DMS153 treated with DMSO at 0.1 percent for 48 hours (cell line): ENCODE measurements around the gene RANGAP1.

Experiments used
- DNase-seq: peaks from one replicate; lab custom pipeline; 2025; ENCODE audit not compliant: unreplicated experiment; lab: John Stamatoyannopoulos, UW

The RANGAP1 gene

GRCh38 chr22:41238570-41239442, 47.2 kb downstream of the RANGAP1 start:
- DNase-seq, result no peak

GRCh38 chr22:41237707-41238569, 48.0 kb downstream of the RANGAP1 start:
- peak; percentile 56 for DNase-seq

GRCh38 chr22:41237036-41237706, 48.8 kb downstream of the RANGAP1 start:
- DNase-seq, result no peak

- no peak for DNase-seq
Observed at GRCh38 chr22:41234815-41235695, 50.9 kb downstream of the RANGAP1 start.

GRCh38 chr22:41231369-41231768, 54.6 kb downstream of the RANGAP1 start:
- DNase-seq, result no peak

- no peak for DNase-seq
Observed at GRCh38 chr22:41230401-41230785, 55.6 kb downstream of the RANGAP1 start.

- no peak for DNase-seq
Observed at GRCh38 chr22:41229730-41230400, 56.1 kb downstream of the RANGAP1 start.

DNA sequence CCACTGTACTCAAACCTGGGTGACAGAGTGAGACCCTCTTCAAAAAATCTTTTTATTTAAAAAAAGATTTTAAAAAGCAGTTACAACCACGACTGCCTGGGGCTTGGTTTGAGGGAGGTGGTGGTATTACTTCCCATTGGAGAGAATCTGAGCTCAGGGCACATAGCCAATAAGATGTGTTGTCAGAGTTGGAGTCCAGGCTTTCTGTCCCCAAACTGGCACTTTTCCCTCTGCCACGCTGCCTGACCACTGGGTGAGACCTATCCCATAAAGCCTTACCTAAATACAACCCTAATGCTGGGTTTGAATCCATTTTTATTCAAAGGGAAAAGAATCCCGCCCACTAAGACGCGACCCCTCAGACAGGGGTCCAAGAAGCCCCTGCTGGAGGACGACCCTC, 56.8 kb downstream of the RANGAP1 start:
- DNase-seq, result no peak

DNA sequence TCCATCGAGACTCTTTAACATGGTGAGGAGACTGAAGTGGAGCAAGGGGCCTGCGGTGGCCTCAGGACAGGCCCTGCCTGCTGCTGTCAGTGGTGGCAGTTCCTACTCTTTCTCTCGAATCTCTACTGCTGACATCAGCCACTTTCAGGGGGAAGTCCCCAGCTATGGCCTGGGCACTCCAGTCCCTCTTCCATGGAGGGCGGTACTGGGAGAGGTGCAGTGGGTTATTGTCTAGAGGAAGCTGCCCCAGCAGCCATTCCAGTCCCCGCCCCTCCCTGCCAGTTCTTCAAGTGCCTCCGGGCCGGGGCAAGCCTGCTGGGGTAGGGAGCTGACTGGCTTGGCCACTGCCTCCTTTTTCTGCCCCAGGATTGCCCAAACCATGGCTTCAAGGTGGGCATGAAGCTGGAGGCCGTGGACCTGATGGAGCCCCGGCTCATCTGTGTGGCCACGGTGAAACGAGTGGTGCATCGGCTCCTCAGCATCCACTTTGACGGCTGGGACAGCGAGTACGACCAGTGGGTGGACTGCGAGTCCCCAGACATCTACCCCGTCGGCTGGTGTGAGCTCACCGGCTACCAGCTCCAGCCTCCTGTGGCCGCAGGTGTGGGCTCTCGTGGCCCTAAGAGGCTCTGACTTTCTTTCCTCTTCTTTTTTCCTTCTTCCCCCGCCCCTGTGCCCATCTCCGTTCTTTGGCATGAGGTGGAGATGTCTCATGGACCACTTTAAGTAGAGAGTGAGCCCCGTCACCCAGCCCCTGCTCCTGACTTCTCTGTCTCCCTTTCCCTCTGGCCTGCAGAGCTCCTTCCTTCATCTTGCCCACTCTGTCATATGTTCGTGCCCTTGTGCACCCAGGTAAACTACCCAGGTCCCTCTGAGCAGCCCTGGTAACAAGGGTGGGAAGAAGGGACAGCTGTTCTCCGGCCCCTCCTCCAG, 59.0 kb downstream of the RANGAP1 start:
- no peak for DNase-seq

- no peak for DNase-seq
Observed at GRCh38 chr22:41223535-41223934, 62.5 kb downstream of the RANGAP1 start.

GRCh38 chr22:41222846-41223507, 63.0 kb downstream of the RANGAP1 start:
- DNase-seq, result no peak

GRCh38 chr22:41217553-41218157, 68.3 kb downstream of the RANGAP1 start:
- DNase-seq, result no peak

GRCh38 chr22:41216984-41217383, 69.0 kb downstream of the RANGAP1 start:
- peak; percentile 14 for DNase-seq

DNA sequence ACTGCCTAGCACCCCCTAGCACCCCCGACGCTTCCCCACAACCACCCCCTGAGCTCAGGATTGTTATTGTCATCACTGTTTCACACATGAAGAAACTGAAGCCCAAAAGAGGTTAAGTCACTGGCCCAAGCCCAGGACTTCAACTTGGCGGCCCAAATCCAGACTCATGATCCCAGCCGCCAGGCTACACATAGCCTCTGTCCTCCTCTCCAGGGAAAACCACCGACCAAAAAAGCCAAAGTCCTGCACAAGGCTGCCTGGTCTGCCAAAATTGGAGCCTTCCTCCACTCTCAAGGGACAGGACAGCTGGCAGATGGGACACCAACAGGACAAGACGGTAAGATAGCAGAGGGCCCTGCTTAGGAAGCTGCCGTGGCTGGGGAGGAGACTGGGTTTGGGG, 70.1 kb downstream of the RANGAP1 start:
- DNase-seq, result no peak

- no peak for DNase-seq
Observed at GRCh38 chr22:41215409-41215808, 70.6 kb downstream of the RANGAP1 start.

DNA sequence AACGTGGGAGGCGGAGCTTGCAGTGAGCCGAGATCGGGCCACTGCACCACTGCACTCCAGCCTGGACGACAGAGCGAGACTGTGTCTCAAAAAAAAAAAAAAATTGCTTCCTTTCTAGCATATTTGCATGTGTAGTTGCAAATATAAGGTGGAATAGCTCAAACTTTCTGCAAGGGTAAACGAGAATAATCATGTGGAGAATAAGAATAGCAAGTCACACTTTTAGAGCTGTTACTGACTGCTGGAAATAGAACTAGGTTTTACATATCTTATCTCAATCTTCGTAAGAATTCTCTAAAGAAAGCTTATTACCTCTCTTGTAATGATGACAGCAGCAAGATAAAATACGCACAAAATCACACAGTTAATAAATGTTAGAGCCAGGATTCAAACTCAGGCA, 79.3 kb downstream of the RANGAP1 start:
- DNase-seq, result no peak

DNA sequence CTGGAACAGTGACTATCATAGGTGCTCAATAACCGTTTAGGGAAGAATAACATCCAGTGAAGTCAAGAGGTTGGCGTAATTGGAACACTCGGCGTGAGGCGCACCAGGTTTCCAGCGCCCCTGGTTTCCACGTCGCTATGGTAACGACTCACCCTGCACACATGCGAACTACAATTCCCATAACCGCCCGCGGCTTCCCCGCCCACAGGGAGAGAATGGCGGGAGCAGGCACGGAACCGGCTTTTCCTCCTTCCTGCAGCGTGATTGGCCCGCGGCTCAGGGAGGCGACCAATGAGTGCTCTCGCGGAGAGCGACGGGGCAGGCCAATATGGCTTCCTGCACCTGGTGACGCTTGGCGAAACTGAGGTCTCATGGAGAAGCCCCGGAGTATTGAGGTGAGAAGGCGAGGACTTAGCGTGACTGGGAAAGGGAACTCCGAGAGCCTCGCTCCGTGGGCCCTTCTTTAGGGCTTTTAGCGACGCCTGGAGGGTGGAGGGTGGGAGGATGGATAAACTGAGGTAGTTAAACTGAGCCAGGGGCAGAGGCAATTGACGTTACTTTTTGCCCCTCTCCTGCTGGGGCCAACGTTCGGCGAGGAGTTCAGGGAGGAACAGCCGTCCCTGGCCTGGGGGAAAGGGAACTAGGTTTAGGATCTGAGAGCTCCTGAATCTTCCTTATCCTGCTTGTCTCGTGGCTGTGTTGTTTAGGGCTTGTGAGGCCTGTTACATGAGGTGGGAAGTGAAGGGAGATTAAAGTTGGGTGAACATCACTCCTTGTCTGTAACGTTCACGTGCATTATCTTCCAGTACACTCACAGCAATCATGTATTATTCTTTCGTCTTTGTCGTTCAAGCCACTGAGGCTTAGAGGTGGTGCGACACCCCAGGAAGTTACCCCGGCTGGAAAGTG, 80.7 kb downstream of the RANGAP1 start, which contains the start of gene L3MBTL2:
Gene L3MBTL2, plus strand, starts transcription at position 321 of the 909 bp plus-strand sequence. Its CDS starts 51 bp downstream, at position 372.
- peak; percentile 93 for DNase-seq
